ENCODE measurements around the gene CLCN4.

Gene CLCN4

DNA sequence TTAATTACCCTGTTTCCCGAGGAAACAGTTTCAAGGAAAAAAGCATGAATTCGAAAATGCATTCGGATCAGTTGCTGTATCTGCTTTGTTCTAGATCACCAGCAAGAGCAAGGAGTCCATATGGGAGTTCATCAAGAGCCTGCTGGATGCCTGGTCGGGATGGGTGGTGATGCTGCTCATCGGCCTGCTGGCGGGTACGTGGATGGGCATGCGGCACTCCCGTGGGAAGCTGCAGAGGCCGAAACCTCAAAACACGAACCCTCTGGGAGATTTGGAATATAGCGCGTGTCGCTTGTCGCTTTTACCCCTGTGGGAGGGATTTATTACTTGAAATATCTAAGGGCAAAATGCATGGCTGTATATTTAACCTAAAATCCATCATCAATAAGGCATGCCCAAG, 30.6 kb downstream of the CLCN4 start:
- no peak overlapping the region for H3K27ac ChIP-seq
- in situ Hi-C loops (cut with HindIII; ENCODE audit: low pct_ligation_motif_present, low sequenced_read_pairs), result loop anchor here (25.0 kb wide), 1 partner anchor 925 kb away; the partner anchor contains the start of gene HCCS
- TF ChIP-seq, protein P1, sequence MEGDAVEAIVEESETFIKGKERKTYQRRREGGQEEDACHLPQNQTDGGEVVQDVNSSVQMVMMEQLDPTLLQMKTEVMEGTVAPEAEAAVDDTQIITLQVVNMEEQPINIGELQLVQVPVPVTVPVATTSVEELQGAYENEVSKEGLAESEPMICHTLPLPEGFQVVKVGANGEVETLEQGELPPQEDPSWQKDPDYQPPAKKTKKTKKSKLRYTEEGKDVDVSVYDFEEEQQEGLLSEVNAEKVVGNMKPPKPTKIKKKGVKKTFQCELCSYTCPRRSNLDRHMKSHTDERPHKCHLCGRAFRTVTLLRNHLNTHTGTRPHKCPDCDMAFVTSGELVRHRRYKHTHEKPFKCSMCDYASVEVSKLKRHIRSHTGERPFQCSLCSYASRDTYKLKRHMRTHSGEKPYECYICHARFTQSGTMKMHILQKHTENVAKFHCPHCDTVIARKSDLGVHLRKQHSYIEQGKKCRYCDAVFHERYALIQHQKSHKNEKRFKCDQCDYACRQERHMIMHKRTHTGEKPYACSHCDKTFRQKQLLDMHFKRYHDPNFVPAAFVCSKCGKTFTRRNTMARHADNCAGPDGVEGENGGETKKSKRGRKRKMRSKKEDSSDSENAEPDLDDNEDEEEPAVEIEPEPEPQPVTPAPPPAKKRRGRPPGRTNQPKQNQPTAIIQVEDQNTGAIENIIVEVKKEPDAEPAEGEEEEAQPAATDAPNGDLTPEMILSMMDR (IDR thresholded peaks at IDR 0.05; ENCODE audit: low read depth, low read length, missing control alignments), result no peak
- H3K4me3 ChIP-seq (ENCODE audit: low read depth, low read length), result no peak overlapping the region
- no peaks in the 10 kb centered on the region for H3K27me3 ChIP-seq (replicated peaks)
- no peaks in the 10 kb centered on the region for H3K36me3 ChIP-seq (replicated peaks)
- DNase-seq, result no peak

DNA sequence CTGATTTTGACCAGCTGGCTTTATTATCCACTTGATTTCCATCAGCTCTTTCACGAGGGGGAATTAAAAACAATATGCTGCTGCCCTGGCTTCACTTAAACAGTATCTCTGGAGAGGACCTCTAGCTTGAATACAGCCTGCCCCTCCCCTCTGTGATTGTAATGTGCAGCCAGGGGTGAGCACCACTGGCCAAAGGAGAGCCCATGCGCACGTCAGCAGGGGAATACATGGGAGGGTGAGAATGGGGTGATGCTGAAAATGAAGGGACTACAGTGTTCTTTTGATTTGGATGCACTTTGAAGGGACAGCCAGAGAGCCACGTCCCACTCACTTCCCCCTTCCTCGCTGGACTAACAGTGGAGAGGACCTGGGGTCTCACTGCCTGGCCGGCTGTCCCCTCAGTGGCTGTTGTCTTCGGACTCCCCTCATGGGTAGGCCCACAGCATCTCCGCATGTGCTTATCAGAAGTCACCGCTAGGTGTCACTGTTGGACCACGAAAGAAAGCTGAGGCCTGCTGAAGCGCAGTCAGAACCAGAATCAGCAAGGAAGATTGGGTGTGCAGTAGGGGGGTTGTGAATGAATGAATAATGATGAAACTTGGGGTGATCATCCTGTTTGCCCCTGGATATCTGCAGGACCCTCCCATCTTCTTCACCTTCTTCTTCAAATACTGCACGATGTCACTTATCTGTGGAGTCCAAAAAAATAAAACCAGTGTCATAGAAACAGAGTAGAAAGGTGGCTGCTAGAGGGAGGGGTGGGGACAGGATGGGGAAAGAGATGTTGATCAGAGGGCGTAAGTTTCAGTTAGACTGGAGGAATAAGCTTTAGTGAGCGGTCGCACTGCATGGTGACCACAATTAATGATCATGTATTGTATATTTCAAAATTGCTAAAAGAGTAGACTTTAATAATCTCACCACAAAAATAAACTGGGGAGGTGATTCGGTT, 32.8 kb downstream of the CLCN4 start:
- Histone ChIP-seq H3K4me3 (ENCODE audit: low read depth, low read length) (no peak overlapping the region), H3K27me3 (replicated peaks) (no peaks in the 10 kb centered on the region), H3K36me3 (replicated peaks) (no peaks in the 10 kb centered on the region), H3K27ac (peak overlapping the region; percentile 29)
- TF ChIP-seq, protein P1 (IDR thresholded peaks at IDR 0.05; ENCODE audit: low read depth, low read length, missing control alignments), result peak; percentile 83
- peak; percentile 65 for DNase-seq
- in situ Hi-C loops (cut with HindIII; ENCODE audit: low pct_ligation_motif_present, low sequenced_read_pairs), result loop anchor here (25.0 kb wide), 1 partner anchor 923 kb away; the partner anchor contains the start of gene HCCS

DNA sequence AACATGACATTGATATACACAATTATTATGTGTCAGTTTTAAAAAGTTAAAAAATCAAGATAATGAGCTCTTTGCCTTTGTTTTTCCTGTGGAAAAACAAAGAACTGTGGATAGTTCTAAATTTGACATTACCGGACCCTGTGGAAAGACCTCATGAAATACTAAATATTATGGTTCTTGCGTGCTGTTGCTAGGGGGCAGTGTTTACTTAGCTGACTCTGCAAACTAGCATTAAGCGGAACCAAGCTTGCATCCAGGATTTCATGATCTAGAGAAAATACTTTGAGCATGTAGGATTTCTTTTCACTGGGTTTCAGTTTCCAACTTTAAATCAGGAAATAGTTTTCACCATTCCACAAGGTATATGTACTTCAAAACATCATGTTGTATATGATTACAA, 33.6 kb downstream of the CLCN4 start:
- H3K27me3 ChIP-seq (replicated peaks), result no peaks in the 10 kb centered on the region
- peak; percentile 69 for DNase-seq
- H3K27ac ChIP-seq, result peak overlapping the region; percentile 29
- H3K36me3 ChIP-seq (replicated peaks), result no peaks in the 10 kb centered on the region
- TF ChIP-seq, protein P1 (IDR thresholded peaks at IDR 0.05; ENCODE audit: low read depth, low read length, missing control alignments), result peak; percentile 63
- no peak overlapping the region for H3K4me3 ChIP-seq (ENCODE audit: low read depth, low read length)
- in situ Hi-C loops (cut with HindIII; ENCODE audit: low pct_ligation_motif_present, low sequenced_read_pairs), result loop anchor here (25.0 kb wide), 1 partner anchor 922 kb away; the partner anchor contains the start of gene HCCS

DNA sequence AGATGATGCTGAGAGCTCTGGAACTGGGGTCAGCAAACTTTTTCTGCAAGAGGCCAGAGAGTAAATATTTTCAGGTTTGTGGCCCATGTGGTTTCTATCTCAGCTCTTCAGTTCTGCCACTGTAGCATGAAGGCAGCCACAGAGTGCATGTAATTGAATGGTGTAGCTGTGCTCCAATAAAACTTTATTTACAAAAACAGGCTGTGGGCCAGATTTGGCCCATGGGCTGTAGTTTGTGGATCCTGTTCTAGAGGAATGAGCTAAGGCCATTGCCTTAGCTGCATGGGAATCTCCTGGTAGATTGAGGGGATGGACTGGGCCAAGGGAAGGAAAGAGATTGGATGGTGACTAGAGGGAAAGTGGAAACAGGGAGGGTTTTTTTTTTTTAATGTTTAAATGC, 36.8 kb downstream of the CLCN4 start:
- TF ChIP-seq, protein P1 (IDR thresholded peaks at IDR 0.05; ENCODE audit: low read depth, low read length, missing control alignments), result no peak
- in situ Hi-C loops (cut with HindIII; ENCODE audit: low pct_ligation_motif_present, low sequenced_read_pairs), result loop anchor here (25.0 kb wide), 1 partner anchor 919 kb away; the partner anchor contains the start of gene HCCS
- Histone ChIP-seq H3K4me3 (ENCODE audit: low read depth, low read length) (no peak overlapping the region), H3K27ac (no peak overlapping the region), H3K27me3 (replicated peaks) (no peaks in the 10 kb centered on the region), H3K36me3 (replicated peaks) (no peaks in the 10 kb centered on the region)
- no peak for DNase-seq

DNA sequence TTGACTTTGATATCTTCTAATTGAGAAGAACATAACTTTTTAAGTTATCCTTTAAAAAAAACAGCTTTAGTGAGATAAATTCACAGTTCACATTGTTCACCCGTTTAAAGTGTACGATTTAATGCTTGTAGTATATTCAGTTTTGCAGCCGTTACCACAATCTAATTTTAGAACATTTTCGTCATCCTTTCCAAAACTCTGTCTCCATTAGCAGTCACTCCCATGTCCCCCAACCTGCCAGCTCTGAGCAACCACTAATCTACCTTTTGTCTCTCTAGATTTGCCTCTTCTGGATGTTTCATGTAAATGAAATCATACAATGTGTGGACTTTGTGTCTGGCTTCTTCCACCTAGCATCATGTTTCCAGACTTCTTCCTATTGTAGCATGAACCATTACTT, 38.6 kb downstream of the CLCN4 start:
- H3K36me3 ChIP-seq (replicated peaks), result no peaks in the 10 kb centered on the region
- no peak overlapping the region for H3K27ac ChIP-seq
- in situ Hi-C loops (cut with HindIII; ENCODE audit: low pct_ligation_motif_present, low sequenced_read_pairs), result loop anchor here (25.0 kb wide), 1 partner anchor 917 kb away; the partner anchor contains the start of gene HCCS
- H3K27me3 ChIP-seq (replicated peaks), result no peaks in the 10 kb centered on the region
- no peak overlapping the region for H3K4me3 ChIP-seq (ENCODE audit: low read depth, low read length)
- DNase-seq, result no peak
- TF ChIP-seq, protein P1 (IDR thresholded peaks at IDR 0.05; ENCODE audit: low read depth, low read length, missing control alignments), result no peak
